Globus pallidus (tissue), 1 donor: ENCODE results near the gene ROBO2.
A peak's percentile ranks its signal among the peaks of the same experiment; 100 is the strongest.

Source experiments
- DNase-seq: peaks from one replicate; pipeline ENCODE4 v3.0.0-alpha.2; 2015; ENCODE audit warnings: low spot score

Gene ROBO2

GRCh38 chr3:77259694-77260093 is 219.8 kb downstream of the ROBO2 start:
- no peak for DNase-seq

- no peak for DNase-seq
These were observed 222.5 kb downstream of the ROBO2 start for GRCh38 chr3:77262361-77262760.

DNA sequence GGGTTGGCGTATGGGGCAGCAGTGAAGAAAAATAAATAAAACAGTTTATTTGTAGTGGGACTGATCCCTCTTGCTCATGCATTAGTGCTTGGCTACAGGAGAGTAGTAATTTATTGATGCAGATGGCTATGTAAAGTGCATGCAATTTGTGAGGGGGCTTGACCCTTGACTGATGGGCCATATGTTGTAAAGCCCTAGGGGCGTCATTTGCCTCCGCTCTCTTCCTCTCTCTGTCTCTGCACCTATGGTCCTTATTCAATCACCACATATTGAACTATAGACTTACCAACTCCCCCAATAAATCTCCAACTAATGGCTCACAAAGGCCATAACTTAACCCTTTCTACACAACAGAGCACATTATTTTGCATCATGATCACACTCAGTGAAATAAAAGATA is 227.7 kb downstream of the ROBO2 start:
- DNase-seq = no peak

GRCh38 chr3:77271306-77271705 is 231.4 kb downstream of the ROBO2 start:
- no peak for DNase-seq

DNA sequence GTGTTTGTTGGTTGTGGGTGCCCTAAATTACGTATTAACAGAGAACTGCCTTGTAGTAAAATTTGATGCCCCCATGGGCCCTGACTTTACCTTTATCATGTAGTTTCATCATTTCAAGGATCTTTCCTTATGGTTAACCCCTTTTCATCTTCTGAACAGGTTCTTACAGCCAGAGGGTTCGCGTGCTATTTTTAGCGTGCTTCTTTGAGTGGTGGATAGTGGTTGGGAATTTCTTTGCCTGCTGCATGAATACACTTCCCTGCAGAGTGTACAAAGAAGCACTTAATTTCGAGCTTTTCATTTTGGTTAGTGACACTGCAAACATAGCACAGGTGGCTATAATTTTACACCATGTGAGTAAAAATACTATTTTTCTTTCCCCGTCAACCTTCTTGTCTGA is 231.8 kb downstream of the ROBO2 start:
- DNase-seq = no peak

DNA sequence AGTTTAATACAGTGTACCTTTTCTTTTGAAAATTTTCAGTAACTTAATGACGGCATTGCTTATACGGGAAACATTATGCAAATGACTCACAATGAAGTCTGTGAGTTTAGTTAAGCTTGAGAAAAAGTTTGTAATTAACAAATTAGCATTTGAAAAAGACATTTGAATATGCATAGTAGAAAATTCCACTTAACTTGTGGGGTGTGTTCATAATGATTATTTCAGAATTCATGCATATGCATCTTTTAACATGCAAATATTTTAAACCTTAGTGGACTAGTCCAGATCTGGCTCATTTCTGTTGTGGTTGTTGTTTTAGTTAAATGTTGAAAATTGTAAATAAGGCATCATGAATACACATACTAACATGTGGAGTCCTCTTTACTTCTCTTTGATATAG is 239.4 kb downstream of the ROBO2 start:
- DNase-seq = no peak

DNA sequence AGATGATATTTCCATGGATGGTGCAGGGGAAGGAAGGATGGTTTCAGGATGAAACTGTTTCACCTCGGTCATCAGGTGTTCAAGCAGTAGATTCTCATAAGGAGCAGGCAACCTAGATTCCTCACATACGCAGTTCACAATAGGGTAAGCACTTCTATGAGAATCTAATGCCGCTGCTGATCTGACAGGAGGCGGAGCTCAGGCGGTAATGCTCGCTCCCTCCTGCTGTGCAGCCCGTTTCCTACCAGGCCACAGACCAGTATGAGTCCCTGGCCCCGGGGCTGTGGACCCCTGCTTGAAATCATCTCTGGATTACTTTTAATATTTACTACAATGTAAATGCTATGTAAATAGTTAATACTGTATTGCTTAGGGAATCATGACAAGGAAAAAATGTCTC is 241.8 kb downstream of the ROBO2 start:
- no peak for DNase-seq

DNA sequence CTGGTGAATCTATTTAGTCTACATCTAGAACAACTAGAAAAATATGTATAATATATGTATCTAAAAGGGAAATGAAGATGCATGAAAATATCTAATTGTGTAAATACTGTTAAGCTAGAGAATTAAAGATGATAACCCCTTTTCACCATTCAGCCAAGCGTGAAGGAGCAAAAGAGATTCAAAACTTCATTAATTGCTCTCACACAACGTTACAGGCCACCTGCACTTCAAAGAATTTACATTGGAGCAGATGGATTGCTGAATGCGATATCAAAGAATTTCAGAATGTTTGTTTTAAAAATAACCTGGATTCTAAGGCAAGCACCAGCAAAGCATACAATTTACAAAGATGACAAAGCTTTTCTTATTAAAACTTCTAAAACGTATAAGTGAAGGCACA is 243.2 kb downstream of the ROBO2 start:
- DNase-seq = no peak

DNA sequence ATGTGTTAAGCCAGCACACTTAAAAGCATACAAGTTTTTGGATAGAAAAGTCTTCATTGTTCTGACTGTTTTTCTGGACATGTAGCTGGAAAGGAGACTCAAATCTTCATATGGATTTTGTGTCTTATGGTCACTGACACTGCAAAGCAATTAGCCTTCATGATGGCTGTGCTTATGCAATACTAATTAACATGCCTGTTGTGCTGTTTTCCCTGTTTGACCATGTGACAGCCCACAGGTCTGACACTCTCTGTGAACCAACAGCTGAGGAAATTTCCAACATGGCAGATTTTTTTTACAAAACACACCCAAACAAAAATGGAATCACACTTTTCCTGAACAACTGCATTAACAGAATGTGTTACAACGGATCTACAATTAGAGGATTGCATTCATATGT is 248.4 kb downstream of the ROBO2 start:
- no peak for DNase-seq

GRCh38 chr3:77296527-77296926 is 256.6 kb downstream of the ROBO2 start:
- no peak for DNase-seq

GRCh38 chr3:77298417-77298816 is 258.5 kb downstream of the ROBO2 start:
- no peak for DNase-seq

DNA sequence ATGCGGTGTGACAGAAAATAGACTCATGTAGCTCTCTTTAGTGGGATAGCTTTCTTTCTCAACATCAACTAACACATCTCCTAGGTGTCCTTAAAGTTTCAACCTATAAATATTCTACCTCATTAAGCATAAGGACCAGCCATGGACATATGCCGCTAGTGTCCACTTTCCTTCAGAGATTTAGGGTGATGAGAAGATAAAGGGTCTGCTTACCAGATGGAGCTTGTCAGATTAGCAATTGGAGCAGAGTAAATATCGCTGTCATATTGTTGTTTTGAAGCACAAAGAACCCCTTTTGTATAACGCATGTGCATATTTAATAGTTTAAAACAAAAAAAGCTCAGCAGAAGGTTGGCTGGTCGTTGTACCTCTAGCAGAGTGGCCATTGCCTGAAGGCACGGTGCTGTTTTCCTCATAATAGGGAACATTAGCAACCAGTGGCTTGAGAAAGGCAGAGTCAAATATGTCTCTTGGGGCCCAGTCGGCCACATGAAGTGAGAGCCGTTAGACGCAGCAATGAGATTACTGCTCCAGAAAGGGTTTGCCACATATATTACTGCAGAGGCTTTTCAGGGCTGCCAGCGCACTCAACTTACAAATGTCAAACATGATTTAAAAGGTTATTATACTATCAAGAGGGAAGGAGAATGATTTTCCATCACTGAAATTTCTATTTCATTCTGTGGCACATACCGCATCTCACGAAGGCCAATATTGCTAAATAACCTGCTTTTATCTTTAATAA is 264.2 kb downstream of the ROBO2 start:
- no peak for DNase-seq

DNA sequence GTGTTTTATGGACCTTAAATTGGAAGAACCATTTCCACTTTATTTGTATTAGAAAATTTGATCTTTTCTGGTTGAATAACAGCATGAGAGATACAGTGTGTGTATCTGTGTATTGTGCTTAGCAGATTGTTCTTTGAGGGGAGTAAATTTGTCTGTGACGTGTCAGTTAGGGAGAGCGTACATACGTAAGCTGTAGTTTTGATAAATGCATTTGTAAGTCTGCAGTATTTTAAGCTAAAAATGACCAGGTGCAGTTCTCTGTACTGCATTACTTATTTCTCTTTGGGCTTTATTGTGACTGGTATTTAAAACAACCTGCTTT is 264.8 kb downstream of the ROBO2 start:
- DNase-seq = no peak

- DNase-seq = no peak
These were observed 269.6 kb downstream of the ROBO2 start for GRCh38 chr3:77309460-77309859.

DNA sequence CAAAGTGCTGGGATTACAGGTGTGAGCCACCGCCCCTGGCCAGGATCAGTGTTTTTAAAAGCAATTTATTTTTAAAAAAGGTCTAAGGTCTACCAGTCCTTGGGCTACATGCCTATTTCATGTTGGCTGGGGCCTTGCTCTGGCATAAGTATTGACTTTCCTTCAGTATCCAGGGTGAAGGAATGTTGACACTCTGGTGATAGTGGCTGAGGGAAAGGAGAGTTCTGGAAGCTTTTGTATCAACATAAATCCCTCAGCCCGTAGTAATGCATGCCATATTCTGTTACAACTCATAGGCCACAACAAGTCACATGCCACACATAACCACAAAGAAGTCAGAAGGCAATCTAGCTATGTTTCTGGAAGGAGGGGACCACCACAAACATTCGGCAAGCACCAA is 273.9 kb downstream of the ROBO2 start:
- DNase-seq = no peak

- DNase-seq = no peak
These were observed 279.8 kb downstream of the ROBO2 start for GRCh38 chr3:77319711-77320110.

GRCh38 chr3:77320514-77320913 is 280.6 kb downstream of the ROBO2 start:
- peak; percentile 14 for DNase-seq

- DNase-seq = no peak
These were observed 281.7 kb downstream of the ROBO2 start for GRCh38 chr3:77321646-77322045.

GRCh38 chr3:77323626-77324025 is 283.7 kb downstream of the ROBO2 start:
- DNase-seq = no peak

- no peak for DNase-seq
These were observed 284.2 kb downstream of the ROBO2 start for GRCh38 chr3:77324105-77324504.

DNA sequence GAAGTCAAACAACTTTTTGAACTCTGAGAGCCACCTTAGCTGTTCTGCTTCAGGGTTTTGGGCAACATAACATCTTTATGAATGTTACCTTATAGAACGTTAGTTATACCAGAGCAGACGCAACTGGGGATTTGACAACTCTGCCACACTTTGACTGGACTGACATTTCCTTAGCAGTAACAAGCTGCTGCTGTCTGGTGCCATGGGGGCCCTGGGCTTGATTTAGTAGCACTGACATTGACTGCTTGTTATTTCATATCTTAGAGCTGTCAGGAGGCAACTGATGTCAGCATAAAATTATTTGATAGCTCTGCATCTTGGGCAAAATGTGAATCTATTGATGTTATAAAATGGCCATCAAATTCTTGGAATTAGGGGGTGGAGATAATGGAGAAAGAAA is 285.4 kb downstream of the ROBO2 start:
- no peak for DNase-seq

- DNase-seq = no peak
These were observed 285.8 kb downstream of the ROBO2 start for GRCh38 chr3:77325702-77326101.

DNA sequence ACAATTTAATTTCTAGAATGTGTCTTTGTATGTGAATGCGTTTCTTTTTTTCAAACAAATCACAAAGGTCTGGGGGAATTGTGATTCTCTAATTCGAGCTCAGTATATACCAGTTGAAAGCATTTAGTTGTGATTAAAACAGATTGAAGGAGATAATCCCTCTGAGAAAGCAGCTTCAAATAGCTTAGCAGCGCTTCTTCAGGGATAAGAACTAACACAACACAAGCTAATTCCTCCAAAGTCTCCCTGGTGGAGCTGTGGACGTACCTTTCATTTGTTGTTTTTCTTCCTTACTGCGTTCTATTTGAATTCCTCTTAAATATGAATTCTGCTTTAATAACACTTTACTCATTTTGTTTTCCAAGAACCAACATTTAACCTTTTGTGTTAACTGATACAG is 286.7 kb downstream of the ROBO2 start:
- no peak for DNase-seq

DNA sequence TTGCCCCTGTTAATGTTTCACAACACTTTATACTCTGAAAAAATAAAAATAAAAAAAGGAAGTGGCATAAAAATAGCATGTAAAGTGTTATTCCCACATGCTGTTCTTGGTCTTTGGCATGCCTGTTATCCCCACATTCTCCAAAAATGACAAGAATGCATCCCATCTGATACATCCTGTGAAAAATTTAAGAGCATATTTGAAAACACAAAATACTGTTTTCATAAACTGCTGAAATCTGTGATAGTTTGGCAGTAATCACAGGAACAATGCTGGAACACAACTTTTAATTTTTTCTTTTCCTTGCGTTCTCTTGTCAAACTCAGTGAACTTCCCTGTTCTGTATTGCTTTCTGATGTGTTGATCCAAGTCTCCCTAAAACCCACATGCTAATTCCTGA is 288.8 kb downstream of the ROBO2 start:
- DNase-seq = no peak

DNA sequence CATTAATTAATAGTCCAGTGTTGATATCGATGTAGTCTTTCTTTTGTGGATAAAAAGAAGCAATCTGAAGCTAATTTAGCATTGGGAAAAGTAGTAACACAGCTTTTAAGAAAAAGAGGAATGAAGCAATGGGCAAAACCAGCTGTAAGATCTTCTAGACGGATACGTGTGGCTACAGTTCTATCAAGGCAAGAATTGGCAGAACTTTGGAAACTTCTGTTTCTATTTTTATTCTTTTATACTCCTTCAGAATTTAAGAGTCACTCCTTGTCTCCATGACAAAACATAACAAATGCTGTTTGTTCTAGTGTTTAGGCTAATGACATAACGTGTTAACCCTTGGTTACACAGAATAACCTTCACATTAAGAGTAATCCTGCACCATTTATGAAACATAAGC is 289.2 kb downstream of the ROBO2 start:
- no peak for DNase-seq
